SK-N-MC (cell line): ENCODE measurements around the gene SCO2.

ENCODE experiments used
- EZH2 ChIP-seq: fragments of 200-600 bp; sonication (generic); IDR thresholded peaks from one replicate; pipeline ENCODE4 v1.6.1; 2017; ENCODE audit warnings: antibody characterized with exemption
- POLR2AphosphoS5 ChIP-seq: IDR thresholded peaks from 2 replicates; pipeline ENCODE4 v1.6.1; 2012; ENCODE audit warnings: mild to moderate bottlenecking, low read depth, low read length, borderline replicate concordance

DNA sequence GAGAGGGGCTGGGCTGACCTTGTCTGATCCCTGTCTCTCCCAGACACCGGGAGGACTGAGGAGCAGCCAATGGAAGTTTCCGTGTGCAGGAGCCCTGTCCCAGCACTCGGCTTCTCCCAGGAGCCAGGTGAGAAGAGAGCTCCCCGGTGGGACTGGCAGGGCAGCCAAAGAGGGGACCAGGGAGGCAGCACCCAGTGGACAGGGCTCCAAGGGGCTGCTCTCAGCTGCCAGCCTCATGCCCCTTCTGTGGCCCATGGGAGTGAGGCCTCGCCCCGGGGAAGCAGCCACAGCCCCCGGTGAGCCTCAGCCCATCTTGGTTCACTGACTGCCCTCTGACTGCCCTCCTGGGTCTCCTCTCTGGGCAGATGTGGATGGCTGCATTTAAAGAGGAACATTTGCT lies 6.8 kb downstream of the SCO2 start:
- TF ChIP-seq EZH2 = no peak
- no peak for TF ChIP-seq POLR2AphosphoS5
